Measurements from ENCODE around the gene COL6A2. TPM values are rescaled to one million over a fixed set of nuclear protein-coding genes. Genes with fewer than 3 reads are reported as not detected.
"Not testable (repeated sequence)": the region's sequence is repeated elsewhere in the genome, so short reads cannot be mapped to it uniquely, and the experiment has no call there.

Gene COL6A2
- total RNA-seq, 2 donors from 2014 or later = 3.3 to 10.1 TPM

- Mint-ChIP-seq H3K27me3 (no peaks in the 10 kb centered on the region), H3K4me1 (no peaks in the 10 kb centered on the region), H3K4me3 (no peak overlapping the region), H3K9me3 (no peaks in the 10 kb centered on the region), H3K36me3 (ENCODE audit: low read depth) (no peaks in the 10 kb centered on the region), H3K27ac (no peak overlapping the region)
- no peak for ATAC-seq (replicated peaks)
Measured at GRCh38 chr21:46080171-46081021, 17.5 kb upstream of the COL6A2 start.

- no peak overlapping the region for H3K27ac Mint-ChIP-seq
- no peak overlapping the region for H3K4me3 Mint-ChIP-seq
- no peaks in the 10 kb centered on the region for H3K27me3 Mint-ChIP-seq
- ATAC-seq (replicated peaks) = no peak
- H3K4me1 Mint-ChIP-seq = no peaks in the 10 kb centered on the region
- H3K9me3 Mint-ChIP-seq = no peaks in the 10 kb centered on the region
- H3K36me3 Mint-ChIP-seq (ENCODE audit: low read depth) = no peaks in the 10 kb centered on the region
Measured at GRCh38 chr21:46081022-46081861, 16.7 kb upstream of the COL6A2 start.

- H3K9me3 Mint-ChIP-seq = peaks cover 3% of the 10 kb centered on the region
- no peaks in the 10 kb centered on the region for H3K36me3 Mint-ChIP-seq (ENCODE audit: low read depth)
- no peak overlapping the region for H3K27ac Mint-ChIP-seq
- no peaks in the 10 kb centered on the region for H3K27me3 Mint-ChIP-seq
- no peaks in the 10 kb centered on the region for H3K4me1 Mint-ChIP-seq
- H3K4me3 Mint-ChIP-seq = no peak overlapping the region
- ATAC-seq (replicated peaks) = no peak
Measured at GRCh38 chr21:46081862-46082712, 15.8 kb upstream of the COL6A2 start.

GRCh38 chr21:46082713-46082962 is 15.3 kb upstream of the COL6A2 start:
- Mint-ChIP-seq H3K4me3 (no peak overlapping the region), H3K27me3 (no peaks in the 10 kb centered on the region), H3K27ac (no peak overlapping the region), H3K36me3 (ENCODE audit: low read depth) (no peaks in the 10 kb centered on the region), H3K9me3 (peaks cover 3% of the 10 kb centered on the region), H3K4me1 (no peaks in the 10 kb centered on the region)
- no peak for ATAC-seq (replicated peaks)

- no peak overlapping the region for H3K4me3 Mint-ChIP-seq
- no peaks in the 10 kb centered on the region for H3K27me3 Mint-ChIP-seq
- ATAC-seq (replicated peaks) = no peak
- H3K9me3 Mint-ChIP-seq = peaks cover 5% of the 10 kb centered on the region
- no peak overlapping the region for H3K27ac Mint-ChIP-seq
- no peaks in the 10 kb centered on the region for H3K36me3 Mint-ChIP-seq (ENCODE audit: low read depth)
- H3K4me1 Mint-ChIP-seq = no peaks in the 10 kb centered on the region
Measured at GRCh38 chr21:46082963-46083790, 14.7 kb upstream of the COL6A2 start.

- Mint-ChIP-seq H3K9me3 (peaks cover 11% of the 10 kb centered on the region), H3K27ac (no peak overlapping the region), H3K4me3 (no peak overlapping the region), H3K36me3 (ENCODE audit: low read depth) (no peaks in the 10 kb centered on the region), H3K4me1 (no peaks in the 10 kb centered on the region), H3K27me3 (no peaks in the 10 kb centered on the region)
- no peak for ATAC-seq (replicated peaks)
Measured at GRCh38 chr21:46083791-46084561, 13.9 kb upstream of the COL6A2 start.

- H3K4me1 Mint-ChIP-seq = no peaks in the 10 kb centered on the region
- H3K4me3 Mint-ChIP-seq = no peak overlapping the region
- H3K36me3 Mint-ChIP-seq (ENCODE audit: low read depth) = no peaks in the 10 kb centered on the region
- peaks cover 12% of the 10 kb centered on the region for H3K9me3 Mint-ChIP-seq
- ATAC-seq (replicated peaks) = no peak
- H3K27me3 Mint-ChIP-seq = no peaks in the 10 kb centered on the region
- no peak overlapping the region for H3K27ac Mint-ChIP-seq
Measured at GRCh38 chr21:46084709-46085108, 13.2 kb upstream of the COL6A2 start.

- not testable (repeated sequence) for ATAC-seq (replicated peaks); H3K36me3 Mint-ChIP-seq (ENCODE audit: low read depth); H3K27ac Mint-ChIP-seq; H3K4me1 Mint-ChIP-seq; H3K4me3 Mint-ChIP-seq; H3K27me3 Mint-ChIP-seq
- peaks cover 17% of the 10 kb centered on the region for H3K9me3 Mint-ChIP-seq
Measured at GRCh38 chr21:46085259-46085658, 12.7 kb upstream of the COL6A2 start.

GRCh38 chr21:46087641-46088040 is 10.3 kb upstream of the COL6A2 start:
- no peak overlapping the region for H3K4me3 Mint-ChIP-seq
- peaks cover 4% of the 10 kb centered on the region for H3K4me1 Mint-ChIP-seq
- H3K27ac Mint-ChIP-seq = no peak overlapping the region
- H3K36me3 Mint-ChIP-seq (ENCODE audit: low read depth) = no peaks in the 10 kb centered on the region
- ATAC-seq (replicated peaks) = no peak
- no peaks in the 10 kb centered on the region for H3K27me3 Mint-ChIP-seq
- H3K9me3 Mint-ChIP-seq = peaks cover 20% of the 10 kb centered on the region

- no peak for ATAC-seq (replicated peaks)
- H3K4me1 Mint-ChIP-seq = peaks cover 4% of the 10 kb centered on the region
- H3K27me3 Mint-ChIP-seq = no peaks in the 10 kb centered on the region
- H3K4me3 Mint-ChIP-seq = no peak overlapping the region
- H3K9me3 Mint-ChIP-seq = peaks cover 20% of the 10 kb centered on the region
- no peaks in the 10 kb centered on the region for H3K36me3 Mint-ChIP-seq (ENCODE audit: low read depth)
- no peak overlapping the region for H3K27ac Mint-ChIP-seq
Measured at GRCh38 chr21:46088189-46088588, 9.7 kb upstream of the COL6A2 start.

GRCh38 chr21:46089285-46089684 is 8.6 kb upstream of the COL6A2 start:
- no peak for ATAC-seq (replicated peaks)
- H3K4me3 Mint-ChIP-seq = no peak overlapping the region
- peaks cover 20% of the 10 kb centered on the region for H3K9me3 Mint-ChIP-seq
- no peaks in the 10 kb centered on the region for H3K27me3 Mint-ChIP-seq
- no peak overlapping the region for H3K27ac Mint-ChIP-seq
- peaks cover 4% of the 10 kb centered on the region for H3K4me1 Mint-ChIP-seq
- H3K36me3 Mint-ChIP-seq (ENCODE audit: low read depth) = no peaks in the 10 kb centered on the region

- Mint-ChIP-seq H3K9me3 (peaks cover 20% of the 10 kb centered on the region), H3K27me3 (no peaks in the 10 kb centered on the region), H3K4me3 (no peak overlapping the region), H3K36me3 (ENCODE audit: low read depth) (no peaks in the 10 kb centered on the region), H3K27ac (no peak overlapping the region), H3K4me1 (peaks cover 4% of the 10 kb centered on the region)
- ATAC-seq (replicated peaks) = no peak
Measured at GRCh38 chr21:46091118-46091517, 6.8 kb upstream of the COL6A2 start.

- no peak for ATAC-seq (replicated peaks)
- Mint-ChIP-seq H3K4me1 (peaks cover 4% of the 10 kb centered on the region), H3K27ac (no peak overlapping the region), H3K27me3 (no peaks in the 10 kb centered on the region), H3K9me3 (peaks cover 20% of the 10 kb centered on the region), H3K4me3 (no peak overlapping the region), H3K36me3 (ENCODE audit: low read depth) (no peaks in the 10 kb centered on the region)
Measured at GRCh38 chr21:46091631-46092025, 6.3 kb upstream of the COL6A2 start.
